Neuronal stem cell (in vitro differentiated cells): ENCODE data around the gene BORCS8. TPM values are rescaled to one million over a fixed set of nuclear protein-coding genes. Genes with fewer than 3 reads are reported as not detected.

Source experiments
- small RNA-seq: library from polyadenylated mRNA; stranded (forward); fragments of <200 nt; extraction: miRNeasy Mini kit (QIAGEN cat#:217004); gene quantifications from one replicate; pipeline ENCODE3, GENCODE V24; 2013; ENCODE audit not compliant: insufficient read depth

Gene BORCS8

Small RNAs within 50 kb of the gene (small RNA-seq; reads per million reads assigned to genes)
- not detected for gene RNU6-1028P
